Neural progenitor cell (in vitro differentiated cells): ENCODE results near the gene TMEM45A.

ENCODE experiments used
- CTCF ChIP-seq: fragments of 200-600 bp; sonication (generic); IDR thresholded peaks from 2 replicates; pipeline ENCODE4 v1.5.1; 2017; ENCODE audit warnings: antibody characterized with exemption, mild to moderate bottlenecking
- EZH2phosphoT487 ChIP-seq: fragments of 200-600 bp; sonication (generic); IDR thresholded peaks from 2 replicates; pipeline ENCODE4 v1.6.1; 2017; ENCODE audit warnings: antibody characterized with exemption

GRCh38 chr3:100563652-100564211 lies 71.3 kb downstream of the TMEM45A start:
- TF ChIP-seq EZH2phosphoT487 = no peak
- TF ChIP-seq CTCF = no peak
